ENCODE measurements around the gene PLK3.
A peak's percentile ranks its signal among the peaks of the same experiment; 100 is the strongest.
"Not testable (repeated sequence)": the region's sequence is repeated elsewhere in the genome, so short reads cannot be mapped to it uniquely, and the experiment has no call there.

PLK3 gene

DNA sequence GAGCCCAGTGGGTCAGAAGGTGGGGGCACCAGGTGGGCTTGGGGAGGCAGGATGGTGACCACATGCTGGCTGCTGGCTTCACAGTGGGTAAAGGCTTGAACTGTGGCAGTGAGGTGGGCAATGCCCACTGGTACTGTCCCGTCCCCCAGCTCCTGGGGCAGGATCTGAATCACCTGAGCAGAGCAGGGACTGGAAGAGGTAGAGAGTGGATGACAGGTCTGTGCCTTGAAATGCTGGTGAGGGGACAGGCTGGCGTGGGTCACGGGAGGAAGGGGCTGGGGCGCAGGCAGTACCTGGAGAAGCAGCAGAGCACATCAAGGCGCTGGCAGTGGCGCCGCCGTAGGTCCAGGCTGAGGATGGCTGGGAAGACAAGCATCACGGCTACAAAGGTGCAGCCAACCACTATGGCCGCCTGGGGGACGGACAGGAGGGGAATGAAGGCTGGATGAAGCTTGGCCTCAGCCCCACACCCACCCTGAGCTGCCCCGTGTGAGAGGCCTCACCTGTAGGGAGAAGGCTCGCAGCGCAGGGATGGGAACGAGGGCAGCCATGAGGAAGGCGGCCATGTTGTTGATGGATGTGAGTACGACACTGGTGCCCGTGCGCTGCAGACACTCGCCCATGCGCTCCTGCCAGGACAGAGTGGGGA lies 27.9 kb downstream of the PLK3 start:
- no peak overlapping the region for H3K27ac ChIP-seq (ENCODE audit: low read depth in 2 of 2, low read length in 2 of 2)
- H3K9ac ChIP-seq (ENCODE audit: low read depth in 1 of 2, low read length in 2 of 2): no peak overlapping the region
- H3K36me3 ChIP-seq (ENCODE audit: control insufficient read depth in 2 of 2, insufficient read depth in 2 of 2, low read length in 2 of 2): no peaks in the 10 kb centered on the region
- no peak overlapping the region for H3K4me3 ChIP-seq (ENCODE audit: low read length in 2 of 2)
- H3K9me3 ChIP-seq (ENCODE audit: control insufficient read depth in 2 of 2, low read length in 2 of 2): no peaks in the 10 kb centered on the region
- H3K4me1 ChIP-seq (ENCODE audit: control insufficient read depth in 2 of 2, insufficient read depth in 2 of 2, low read length in 2 of 2): no peaks in the 10 kb centered on the region
- H3K27me3 ChIP-seq (ENCODE audit: control insufficient read depth in 2 of 2, insufficient read depth in 2 of 2, low read length in 2 of 2): no peaks in the 10 kb centered on the region

GRCh38 chr1:44828841-44829440 lies 28.8 kb downstream of the PLK3 start:
- Histone ChIP-seq H3K27me3 (ENCODE audit: control insufficient read depth in 2 of 2, insufficient read depth in 2 of 2, low read length in 2 of 2) (no peaks in the 10 kb centered on the region), H3K4me3 (ENCODE audit: low read length in 2 of 2) (no peak overlapping the region), H3K9me3 (ENCODE audit: control insufficient read depth in 2 of 2, low read length in 2 of 2) (no peaks in the 10 kb centered on the region), H3K4me1 (ENCODE audit: control insufficient read depth in 2 of 2, insufficient read depth in 2 of 2, low read length in 2 of 2) (no peaks in the 10 kb centered on the region), H3K9ac (ENCODE audit: low read depth in 1 of 2, low read length in 2 of 2) (no peak overlapping the region), H3K27ac (ENCODE audit: low read depth in 2 of 2, low read length in 2 of 2) (no peak overlapping the region), H3K36me3 (ENCODE audit: control insufficient read depth in 2 of 2, insufficient read depth in 2 of 2, low read length in 2 of 2) (no peaks in the 10 kb centered on the region)

DNA sequence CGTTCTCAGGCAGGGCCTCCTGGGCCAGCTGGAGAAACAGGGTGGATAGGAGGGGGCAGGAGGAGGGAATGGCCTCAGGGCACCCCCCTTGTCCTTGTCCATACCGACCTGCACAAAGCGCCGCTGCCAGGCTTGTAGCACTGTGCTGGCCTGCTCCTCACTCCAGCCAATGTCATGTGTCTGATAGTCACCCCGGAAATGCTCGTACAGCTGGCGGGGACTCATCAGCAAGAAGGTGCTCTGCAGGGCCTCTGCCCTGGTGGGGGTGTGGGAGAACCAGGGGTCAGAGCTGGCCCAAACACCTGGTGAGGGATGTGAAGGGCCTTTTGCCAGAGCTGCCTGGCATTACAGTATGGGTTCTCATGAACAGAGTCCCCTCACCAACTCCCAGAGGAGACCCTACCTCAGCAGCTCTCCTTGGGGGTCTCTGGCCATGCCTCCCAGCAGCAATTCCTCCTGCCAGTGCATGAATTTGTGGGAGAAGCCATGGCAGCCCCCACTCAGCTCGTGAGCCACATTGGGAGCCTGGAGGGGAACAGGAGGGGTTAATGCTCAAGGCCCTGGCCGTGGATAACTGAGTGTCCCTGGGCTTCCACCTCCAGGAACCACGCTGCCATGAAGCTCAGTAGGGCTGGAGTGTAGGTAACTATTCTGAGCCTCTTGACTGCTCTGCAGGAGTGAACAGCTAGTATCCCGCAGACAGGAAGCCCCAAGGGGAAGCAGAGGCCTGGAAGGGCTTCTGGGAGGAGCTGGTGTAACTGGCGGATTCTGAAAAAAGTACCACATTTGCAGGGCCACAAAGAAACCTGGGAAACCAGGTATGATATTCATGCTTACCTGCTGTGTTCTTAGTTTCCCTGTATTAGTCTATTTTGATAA lies 29.6 kb downstream of the PLK3 start:
- H3K4me1 ChIP-seq (ENCODE audit: control insufficient read depth in 2 of 2, insufficient read depth in 2 of 2, low read length in 2 of 2): no peaks in the 10 kb centered on the region
- no peak overlapping the region for H3K27ac ChIP-seq (ENCODE audit: low read depth in 2 of 2, low read length in 2 of 2)

DNA sequence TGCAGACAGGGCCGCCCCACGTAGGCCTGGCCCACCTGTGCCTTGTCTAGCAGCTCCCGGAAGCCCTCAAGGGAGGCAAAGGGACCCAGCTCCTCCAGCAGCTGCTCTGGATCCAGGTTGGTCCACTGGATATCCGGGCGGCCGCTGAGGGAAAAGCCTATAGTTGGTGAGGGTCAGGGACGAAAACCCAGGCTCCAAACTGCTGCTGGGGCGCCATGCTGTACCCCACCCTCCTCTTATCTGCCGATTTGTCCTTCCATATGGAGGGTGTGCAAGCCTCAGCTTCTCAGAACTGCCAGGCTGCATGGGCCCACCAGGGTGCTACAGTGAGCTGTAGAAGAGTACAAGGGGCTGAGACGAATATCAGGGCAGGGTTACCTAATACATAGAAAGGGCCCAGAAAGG lies 30.7 kb downstream of the PLK3 start:
- no peaks in the 10 kb centered on the region for H3K9me3 ChIP-seq (ENCODE audit: control insufficient read depth in 2 of 2, low read length in 2 of 2)
- no peaks in the 10 kb centered on the region for H3K27me3 ChIP-seq (ENCODE audit: control insufficient read depth in 2 of 2, insufficient read depth in 2 of 2, low read length in 2 of 2)
- no peak overlapping the region for H3K4me3 ChIP-seq (ENCODE audit: low read length in 2 of 2)
- H3K36me3 ChIP-seq (ENCODE audit: control insufficient read depth in 2 of 2, insufficient read depth in 2 of 2, low read length in 2 of 2): no peaks in the 10 kb centered on the region
- no peak overlapping the region for H3K27ac ChIP-seq (ENCODE audit: low read depth in 2 of 2, low read length in 2 of 2)
- no peaks in the 10 kb centered on the region for H3K4me1 ChIP-seq (ENCODE audit: control insufficient read depth in 2 of 2, insufficient read depth in 2 of 2, low read length in 2 of 2)
- no peak overlapping the region for H3K9ac ChIP-seq (ENCODE audit: low read depth in 1 of 2, low read length in 2 of 2)

More for the DNA sequence above, 29.6 kb downstream of the PLK3 start:
- Histone ChIP-seq H3K9ac (ENCODE audit: low read depth in 1 of 2, low read length in 2 of 2) (no peak overlapping the region), H3K36me3 (ENCODE audit: control insufficient read depth in 2 of 2, insufficient read depth in 2 of 2, low read length in 2 of 2) (no peaks in the 10 kb centered on the region), H3K4me3 (ENCODE audit: low read length in 2 of 2) (no peak overlapping the region), H3K27me3 (ENCODE audit: control insufficient read depth in 2 of 2, insufficient read depth in 2 of 2, low read length in 2 of 2) (no peaks in the 10 kb centered on the region), H3K9me3 (ENCODE audit: control insufficient read depth in 2 of 2, low read length in 2 of 2) (no peaks in the 10 kb centered on the region)

GRCh38 chr1:44831516-44831915 lies 31.3 kb downstream of the PLK3 start:
- Histone ChIP-seq H3K9ac (ENCODE audit: low read depth in 1 of 2, low read length in 2 of 2) (no peak overlapping the region), H3K4me3 (ENCODE audit: low read length in 2 of 2) (no peak overlapping the region), H3K36me3 (ENCODE audit: control insufficient read depth in 2 of 2, insufficient read depth in 2 of 2, low read length in 2 of 2) (no peaks in the 10 kb centered on the region), H3K4me1 (ENCODE audit: control insufficient read depth in 2 of 2, insufficient read depth in 2 of 2, low read length in 2 of 2) (no peaks in the 10 kb centered on the region), H3K27ac (ENCODE audit: low read depth in 2 of 2, low read length in 2 of 2) (no peak overlapping the region), H3K27me3 (ENCODE audit: control insufficient read depth in 2 of 2, insufficient read depth in 2 of 2, low read length in 2 of 2) (no peaks in the 10 kb centered on the region), H3K9me3 (ENCODE audit: control insufficient read depth in 2 of 2, low read length in 2 of 2) (no peaks in the 10 kb centered on the region)

DNA sequence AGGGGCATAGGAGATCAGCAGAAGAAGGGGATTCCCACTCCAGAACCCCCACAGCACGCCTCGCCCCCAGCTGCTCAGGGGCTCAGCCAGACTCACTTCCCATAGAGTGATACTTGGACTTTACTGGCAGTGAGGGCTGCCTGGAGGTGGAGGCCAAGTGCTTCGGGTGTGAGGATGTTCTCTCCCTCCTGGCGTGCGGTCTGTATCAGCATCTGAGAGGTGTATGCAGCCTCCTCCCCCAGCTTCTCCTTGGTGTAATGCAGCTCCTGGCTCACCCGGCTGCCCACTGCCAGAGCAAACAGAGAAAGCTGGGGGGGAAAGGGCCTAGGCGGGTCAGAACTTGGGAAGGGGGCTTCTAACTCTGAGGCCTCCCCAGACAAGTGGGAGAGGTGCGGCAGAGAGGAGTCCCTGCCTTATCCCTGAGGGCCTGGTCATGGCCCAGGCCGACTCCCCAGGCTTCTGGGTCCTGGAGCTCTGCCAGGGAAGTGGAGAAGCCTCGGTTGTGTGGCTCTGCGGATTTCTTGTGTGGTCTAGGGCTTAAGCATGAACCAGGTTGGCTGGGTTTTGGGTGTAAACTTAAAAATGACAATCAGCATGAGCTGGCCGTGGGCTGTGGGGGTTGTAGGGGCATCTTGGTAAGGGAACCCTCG lies 32.0 kb downstream of the PLK3 start:
- H3K4me1 ChIP-seq (ENCODE audit: control insufficient read depth in 2 of 2, insufficient read depth in 2 of 2, low read length in 2 of 2): no peaks in the 10 kb centered on the region
- no peak overlapping the region for H3K4me3 ChIP-seq (ENCODE audit: low read length in 2 of 2)
- H3K27ac ChIP-seq (ENCODE audit: low read depth in 2 of 2, low read length in 2 of 2): no peak overlapping the region
- no peaks in the 10 kb centered on the region for H3K27me3 ChIP-seq (ENCODE audit: control insufficient read depth in 2 of 2, insufficient read depth in 2 of 2, low read length in 2 of 2)
- no peaks in the 10 kb centered on the region for H3K9me3 ChIP-seq (ENCODE audit: control insufficient read depth in 2 of 2, low read length in 2 of 2)
- H3K9ac ChIP-seq (ENCODE audit: low read depth in 1 of 2, low read length in 2 of 2): no peak overlapping the region
- no peaks in the 10 kb centered on the region for H3K36me3 ChIP-seq (ENCODE audit: control insufficient read depth in 2 of 2, insufficient read depth in 2 of 2, low read length in 2 of 2)

GRCh38 chr1:44834328-44834727 lies 34.2 kb downstream of the PLK3 start:
- no peaks in the 10 kb centered on the region for H3K4me1 ChIP-seq (ENCODE audit: control insufficient read depth in 2 of 2, insufficient read depth in 2 of 2, low read length in 2 of 2)
- no peaks in the 10 kb centered on the region for H3K36me3 ChIP-seq (ENCODE audit: control insufficient read depth in 2 of 2, insufficient read depth in 2 of 2, low read length in 2 of 2)
- no peak overlapping the region for H3K4me3 ChIP-seq (ENCODE audit: low read length in 2 of 2)
- no peaks in the 10 kb centered on the region for H3K9me3 ChIP-seq (ENCODE audit: control insufficient read depth in 2 of 2, low read length in 2 of 2)
- H3K27me3 ChIP-seq (ENCODE audit: control insufficient read depth in 2 of 2, insufficient read depth in 2 of 2, low read length in 2 of 2): no peaks in the 10 kb centered on the region
- no peak overlapping the region for H3K9ac ChIP-seq (ENCODE audit: low read depth in 1 of 2, low read length in 2 of 2)
- H3K27ac ChIP-seq (ENCODE audit: low read depth in 2 of 2, low read length in 2 of 2): no peak overlapping the region

- H3K4me3 ChIP-seq (ENCODE audit: low read length in 2 of 2): peak overlapping the region in 1 of 2 donors; percentile 35
- H3K9me3 ChIP-seq (ENCODE audit: control insufficient read depth in 2 of 2, low read length in 2 of 2): no peaks in the 10 kb centered on the region
- no peak overlapping the region for H3K27ac ChIP-seq (ENCODE audit: low read depth in 2 of 2, low read length in 2 of 2)
- H3K36me3 ChIP-seq (ENCODE audit: control insufficient read depth in 2 of 2, insufficient read depth in 2 of 2, low read length in 2 of 2): no peaks in the 10 kb centered on the region
- no peaks in the 10 kb centered on the region for H3K27me3 ChIP-seq (ENCODE audit: control insufficient read depth in 2 of 2, insufficient read depth in 2 of 2, low read length in 2 of 2)
- H3K9ac ChIP-seq (ENCODE audit: low read depth in 1 of 2, low read length in 2 of 2): no peak overlapping the region
- no peaks in the 10 kb centered on the region for H3K4me1 ChIP-seq (ENCODE audit: control insufficient read depth in 2 of 2, insufficient read depth in 2 of 2, low read length in 2 of 2)
Measured at GRCh38 chr1:44835738-44836675, 35.8 kb downstream of the PLK3 start.

DNA sequence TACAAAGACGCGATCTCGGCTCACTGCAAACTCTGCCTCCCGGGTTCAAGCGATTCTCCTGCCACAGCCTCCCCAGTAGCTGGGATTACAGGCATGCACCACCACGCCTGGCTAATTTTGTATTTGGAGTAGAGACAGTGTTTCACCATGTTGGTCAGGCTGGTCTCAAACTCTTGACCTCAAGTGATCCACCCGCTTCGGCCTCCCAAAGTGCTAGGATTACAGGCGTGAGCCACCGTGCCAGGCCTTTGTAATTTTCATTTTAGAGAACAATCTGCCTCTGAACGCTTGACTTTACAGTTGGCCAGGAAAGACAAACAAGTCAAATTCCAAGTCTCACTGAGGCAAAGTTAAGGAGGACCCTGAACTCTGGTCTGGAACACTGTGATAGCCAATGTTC lies 38.1 kb downstream of the PLK3 start:
- H3K9ac ChIP-seq (ENCODE audit: low read depth in 1 of 2, low read length in 2 of 2); H3K27me3 ChIP-seq (ENCODE audit: control insufficient read depth in 2 of 2, insufficient read depth in 2 of 2, low read length in 2 of 2); H3K27ac ChIP-seq (ENCODE audit: low read depth in 2 of 2, low read length in 2 of 2); H3K4me3 ChIP-seq (ENCODE audit: low read length in 2 of 2); H3K36me3 ChIP-seq (ENCODE audit: control insufficient read depth in 2 of 2, insufficient read depth in 2 of 2, low read length in 2 of 2); H3K9me3 ChIP-seq (ENCODE audit: control insufficient read depth in 2 of 2, low read length in 2 of 2); H3K4me1 ChIP-seq (ENCODE audit: control insufficient read depth in 2 of 2, insufficient read depth in 2 of 2, low read length in 2 of 2): not testable (repeated sequence)
